Activated CD4-positive, alpha-beta T cell treated with anti-CD3 and anti-CD28 coated beads, Interleukin-2, amount 10 ng/mL, durations not matched to agents 24 days and 14 days (primary cell): Measurements from ENCODE around the gene LYRM2. TPM values are rescaled to one million over a fixed set of nuclear protein-coding genes. Genes with fewer than 3 reads are reported as not detected.

ENCODE experiments used
- total RNA-seq: library from RNA; stranded (reverse); gene quantifications from 2 replicates; pipeline ENCODE4 v1.2.3, GENCODE V29; 2022

The LYRM2 gene
- total RNA-seq, 1 donor from 2014 or later, result 33.7 TPM

Other genes with a start within 250 kb of the LYRM2 start
- 10.6 and 10.9 TPM in 2 replicates for gene RRAGD, start 226.5 kb downstream of the LYRM2 start, total RNA-seq
- gene ANKRD6, start 205.6 kb downstream of the LYRM2 start, total RNA-seq, result 2.4 and 2.8 TPM in 2 replicates
- 75.9 and 78.3 TPM in 2 replicates for gene MDN1, start 181.0 kb upstream of the LYRM2 start, total RNA-seq
- 37.3 and 37.8 TPM in 2 replicates for gene CASP8AP2, start 191.1 kb upstream of the LYRM2 start, total RNA-seq